HG03175 (cell line): Measurements from ENCODE around the gene KRT7.

Experiments used
- ATAC-seq: cut with Tn5 transposase; IDR thresholded peaks from one replicate; pipeline ENCODE4 v1.9.1; 2021; ENCODE audit warnings: mild to moderate bottlenecking, moderate library complexity; ENCODE audit not compliant: unreplicated experiment

Gene KRT7

GRCh38 chr12:52199294-52199919 lies 33.6 kb upstream of the KRT7 start:
- no peak for ATAC-seq

GRCh38 chr12:52200086-52200780 lies 32.8 kb upstream of the KRT7 start:
- ATAC-seq: no peak

- no peak for ATAC-seq
These were observed 32.1 kb upstream of the KRT7 start for GRCh38 chr12:52200781-52201450.

GRCh38 chr12:52201451-52201839 lies 31.6 kb upstream of the KRT7 start:
- ATAC-seq: no peak

- ATAC-seq: no peak
These were observed 30.5 kb upstream of the KRT7 start for GRCh38 chr12:52202361-52203078.

- ATAC-seq: no peak
These were observed 29.7 kb upstream of the KRT7 start for GRCh38 chr12:52203079-52203921.

- ATAC-seq: no peak
These were observed 28.7 kb upstream of the KRT7 start for GRCh38 chr12:52204095-52204930.

GRCh38 chr12:52204931-52205505 lies 28.0 kb upstream of the KRT7 start:
- no peak for ATAC-seq

- no peak for ATAC-seq
These were observed 27.3 kb upstream of the KRT7 start for GRCh38 chr12:52205612-52206303.

- no peak for ATAC-seq
These were observed 26.6 kb upstream of the KRT7 start for GRCh38 chr12:52206304-52207040.

- ATAC-seq: no peak
These were observed 25.9 kb upstream of the KRT7 start for GRCh38 chr12:52207106-52207505.

- no peak for ATAC-seq
These were observed 25.1 kb upstream of the KRT7 start for GRCh38 chr12:52207895-52208294.

- no peak for ATAC-seq
These were observed 24.4 kb upstream of the KRT7 start for GRCh38 chr12:52208424-52209165.

- ATAC-seq: no peak
These were observed 23.7 kb upstream of the KRT7 start for GRCh38 chr12:52209321-52209720.

- ATAC-seq: no peak
These were observed 22.7 kb upstream of the KRT7 start for GRCh38 chr12:52210186-52210924.

GRCh38 chr12:52210925-52211650 lies 22.0 kb upstream of the KRT7 start:
- no peak for ATAC-seq
